SK-N-SH (cell line): ENCODE measurements around the gene LYPD4.

Experiments
- CHD2 ChIP-seq: fragments of 150-350 bp; IDR thresholded peaks from 2 replicates; pipeline ENCODE4 v1.6.1; 2018; ENCODE audit warnings: low read length; ENCODE audit not compliant: partially characterized antibody
- CTCF ChIP-seq: fragments of 200-600 bp; sonication (generic); IDR thresholded peaks from 2 replicates; pipeline ENCODE4 v1.6.1; 2017; ENCODE audit warnings: antibody characterized with exemption, mild to moderate bottlenecking, moderate library complexity
- ELF1 ChIP-seq: IDR thresholded peaks from 2 replicates; pipeline ENCODE4 v1.4.0; 2012
- EP300 ChIP-seq, 2 experiments: IDR thresholded peaks; 2 replicates each; pipeline versions ENCODE4 v1.4.0 to v1.6.1; 2012; ENCODE audit warnings: borderline replicate concordance in 1 of 2, low read depth in 1 of 2, low read length in 1 of 2
- FOXJ3 ChIP-seq: sonication (generic); formaldehyde crosslinking; IDR thresholded peaks from 2 replicates; pipeline ENCODE4 v1.5.1; 2020; ENCODE audit warnings: mild to moderate bottlenecking, missing genetic modification reagents
- JUND ChIP-seq: IDR thresholded peaks from 2 replicates; pipeline ENCODE4 v1.4.0; 2012
- NRF1 ChIP-seq: IDR thresholded peaks from 2 replicates; pipeline ENCODE4 v1.6.1; 2012; ENCODE audit warnings: low read depth, mild to moderate bottlenecking, low read length
- POLR2AphosphoS5 ChIP-seq: IDR thresholded peaks from 2 replicates; pipeline ENCODE4 v1.6.1; 2012; ENCODE audit warnings: low read depth, low read length
- RAD21 ChIP-seq: IDR thresholded peaks from 2 replicates; pipeline ENCODE4 v1.6.1; 2012; ENCODE audit warnings: mild to moderate bottlenecking, low read length
- TF ChIP-seq, protein P1 (sequence below): IDR thresholded peaks from 2 replicates; pipeline ENCODE4 v1.4.0; 2012; ENCODE audit warnings: low read depth
- TF ChIP-seq, protein P2 (sequence below): fragments of 150-350 bp; IDR thresholded peaks from 2 replicates; pipeline ENCODE4 v1.6.1; 2017; ENCODE audit warnings: antibody characterized with exemption, low read length, low read depth, borderline replicate concordance

DNA sequence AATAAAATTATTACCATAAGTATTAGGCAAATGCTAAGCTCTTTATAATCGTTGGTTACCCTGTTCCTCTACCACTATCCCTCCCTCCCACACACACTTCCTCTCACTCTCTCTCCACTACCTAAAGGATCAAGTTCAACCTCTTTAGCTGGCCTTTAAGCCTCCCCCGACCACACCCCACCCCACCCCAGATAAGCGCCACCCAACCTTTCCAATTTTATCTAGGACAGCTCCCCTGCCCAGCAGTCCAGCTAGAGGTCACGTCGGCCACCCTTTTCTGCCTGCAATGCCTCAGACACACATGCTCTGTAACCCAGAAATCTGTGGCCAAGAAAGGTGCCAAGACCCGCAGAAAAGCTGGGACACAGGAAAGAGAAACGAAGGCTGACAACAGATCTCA lies 1.1 kb downstream of the LYPD4 start:
- TF ChIP-seq, protein P1, sequence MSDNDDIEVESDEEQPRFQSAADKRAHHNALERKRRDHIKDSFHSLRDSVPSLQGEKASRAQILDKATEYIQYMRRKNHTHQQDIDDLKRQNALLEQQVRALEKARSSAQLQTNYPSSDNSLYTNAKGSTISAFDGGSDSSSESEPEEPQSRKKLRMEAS, result no peak
- no peak for TF ChIP-seq POLR2AphosphoS5
- TF ChIP-seq ELF1, result no peak
- no peak for TF ChIP-seq CTCF
- TF ChIP-seq EP300 (IDR thresholded peaks at IDR 0.05; ENCODE audit: borderline replicate concordance in 1 of 2, low read depth in 1 of 2, low read length in 1 of 2), result no peak
- TF ChIP-seq FOXJ3 (CRISPR knock-in tag), result no peak
- TF ChIP-seq RAD21, result no peak
- no peak for TF ChIP-seq CHD2
- TF ChIP-seq JUND, result no peak
- TF ChIP-seq NRF1, result no peak
- TF ChIP-seq, protein P2, sequence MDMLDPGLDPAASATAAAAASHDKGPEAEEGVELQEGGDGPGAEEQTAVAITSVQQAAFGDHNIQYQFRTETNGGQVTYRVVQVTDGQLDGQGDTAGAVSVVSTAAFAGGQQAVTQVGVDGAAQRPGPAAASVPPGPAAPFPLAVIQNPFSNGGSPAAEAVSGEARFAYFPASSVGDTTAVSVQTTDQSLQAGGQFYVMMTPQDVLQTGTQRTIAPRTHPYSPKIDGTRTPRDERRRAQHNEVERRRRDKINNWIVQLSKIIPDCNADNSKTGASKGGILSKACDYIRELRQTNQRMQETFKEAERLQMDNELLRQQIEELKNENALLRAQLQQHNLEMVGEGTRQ, result no peak
